HG02870 (cell line): ENCODE data around the gene ADGRF5.

Source experiments
- ATAC-seq: cut with Tn5 transposase; IDR thresholded peaks from one replicate; pipeline ENCODE4 v1.9.1; 2021; ENCODE audit warnings: mild to moderate bottlenecking, moderate library complexity; ENCODE audit not compliant: unreplicated experiment

ADGRF5 gene

GRCh38 chr6:46921731-46922130, at the start of gene ADGRF5:
ADGRF5 (minus strand) TSS chr6:46921938; CDS start chr6:46906762, 15,176 bp downstream.
- no peak for ATAC-seq

DNA sequence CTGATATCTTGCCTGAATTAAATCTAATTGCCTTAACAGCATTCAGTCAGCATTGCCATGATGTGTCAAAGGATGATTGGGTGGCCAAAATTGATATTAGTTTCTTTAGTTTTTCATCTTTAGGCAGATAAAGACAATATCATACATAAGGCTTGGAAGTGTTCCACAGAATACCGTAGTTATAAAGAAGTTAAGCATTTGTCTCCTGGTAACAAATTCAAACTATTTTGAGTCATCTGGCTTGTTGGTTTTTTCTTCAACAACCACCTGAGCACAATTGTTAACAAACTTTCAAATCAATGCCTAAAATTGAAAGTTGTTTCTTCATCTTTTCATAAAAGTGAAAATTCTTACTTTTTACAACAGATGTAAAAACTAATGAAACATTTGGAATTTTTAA, 47.5 kb upstream of the ADGRF5 start:
- ATAC-seq: no peak

GRCh38 chr6:46967826-46968349, 46.1 kb upstream of the ADGRF5 start:
- ATAC-seq: no peak

- no peak for ATAC-seq
Measured at GRCh38 chr6:46964716-46965519, 43.2 kb upstream of the ADGRF5 start.

GRCh38 chr6:46963626-46964025, 41.9 kb upstream of the ADGRF5 start:
- no peak for ATAC-seq

DNA sequence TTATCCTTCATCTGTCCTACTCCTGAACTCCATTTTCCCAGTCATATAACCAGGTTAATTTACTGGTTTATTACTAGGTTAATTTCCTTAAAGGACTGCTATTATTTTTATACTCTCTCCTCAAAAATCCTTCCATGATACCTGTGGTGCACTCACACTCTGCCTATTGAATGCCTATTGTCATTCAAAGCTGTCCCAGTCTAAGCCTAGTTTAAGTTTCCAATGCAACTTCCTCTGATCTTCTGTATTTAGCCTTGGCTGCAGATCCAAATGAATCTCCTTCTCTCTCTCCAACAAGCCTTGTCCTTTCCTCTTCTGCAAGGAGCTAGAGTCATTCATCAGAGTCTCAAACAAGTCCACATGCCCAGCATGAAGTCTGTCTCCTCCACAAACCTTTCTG, 41.3 kb upstream of the ADGRF5 start:
- no peak for ATAC-seq

DNA sequence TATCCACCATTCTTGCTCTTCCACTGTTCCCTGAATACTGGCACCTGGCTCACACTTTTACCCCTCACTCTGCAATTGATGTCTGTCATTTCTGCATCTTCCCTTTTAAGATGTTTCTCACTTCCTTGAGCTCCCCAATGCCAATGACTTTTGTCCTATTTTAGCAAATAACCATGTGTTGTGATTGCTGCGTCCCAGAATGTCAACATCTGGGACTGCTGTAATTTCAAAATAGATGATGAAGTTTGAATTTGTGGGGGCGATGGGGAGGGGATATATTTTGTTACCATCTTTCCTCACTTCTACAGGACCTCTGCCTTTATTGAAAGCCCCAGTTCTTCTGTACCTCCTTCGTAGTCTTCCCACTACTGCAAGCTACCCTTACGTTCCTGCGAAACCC, 40.0 kb upstream of the ADGRF5 start:
- no peak for ATAC-seq

DNA sequence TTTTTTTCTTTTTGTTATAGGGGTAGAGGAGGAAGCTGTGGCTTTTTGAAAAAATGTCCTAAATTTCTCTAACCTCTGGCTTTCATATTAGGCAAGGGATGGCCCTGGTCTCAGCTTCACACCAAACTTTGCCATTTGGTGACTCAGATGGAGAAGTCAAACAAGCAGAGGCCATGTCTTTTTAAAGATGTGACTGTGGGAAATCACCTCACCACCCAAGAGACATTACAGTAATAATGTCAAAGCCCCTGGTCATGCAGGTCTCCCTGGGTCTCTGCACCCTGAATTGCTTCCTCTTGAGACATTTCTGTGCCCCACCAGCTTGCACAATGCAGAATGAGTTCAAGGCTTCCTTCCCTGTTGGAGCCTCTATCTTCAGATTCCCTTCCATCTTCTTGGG, 39.5 kb upstream of the ADGRF5 start:
- ATAC-seq: no peak

DNA sequence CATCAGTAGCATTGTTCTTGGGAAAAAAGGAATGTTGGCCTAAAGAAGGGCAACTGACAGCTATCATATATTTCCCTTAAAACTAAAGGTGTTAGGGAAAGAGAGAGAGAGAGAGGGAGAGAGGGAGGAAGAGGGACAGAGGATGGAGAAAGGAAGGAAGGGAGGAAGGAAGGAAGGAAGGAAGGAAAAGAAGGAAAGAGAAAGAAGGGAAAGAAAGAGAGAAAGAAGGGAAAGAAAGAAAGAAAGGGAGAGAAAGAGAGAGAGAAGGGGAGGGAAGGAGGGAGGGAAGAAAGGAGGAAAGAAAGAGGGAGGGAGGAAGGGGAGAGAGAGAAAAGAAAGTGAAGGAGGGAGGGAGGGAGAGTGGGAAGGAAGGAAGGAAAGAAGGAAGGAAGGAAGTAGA, 37.7 kb upstream of the ADGRF5 start:
- ATAC-seq: no peak

- no peak for ATAC-seq
Measured at GRCh38 chr6:46956409-46956808, 34.7 kb upstream of the ADGRF5 start.

GRCh38 chr6:46954837-46955451, 33.2 kb upstream of the ADGRF5 start:
- ATAC-seq: no peak

DNA sequence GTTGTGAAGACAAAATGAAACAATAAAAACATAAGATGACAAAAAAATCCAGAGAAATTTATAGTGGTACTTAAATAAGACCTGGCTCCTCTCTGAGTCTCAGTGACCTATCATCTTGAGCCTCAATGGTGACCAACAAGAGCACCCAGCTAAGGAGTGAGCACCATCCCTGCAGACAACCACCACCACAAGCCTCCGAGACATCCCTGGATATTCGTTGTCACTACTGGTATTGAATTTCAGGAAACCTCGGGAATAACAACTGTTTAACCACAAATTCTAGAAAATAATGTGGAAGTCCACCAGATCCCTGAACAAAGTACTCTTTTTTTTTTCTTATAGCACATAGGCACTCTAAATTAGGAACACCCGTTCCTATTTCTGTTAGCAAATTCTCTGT, 32.2 kb upstream of the ADGRF5 start:
- ATAC-seq: no peak

- no peak for ATAC-seq
Measured at GRCh38 chr6:46949632-46950280, 28.0 kb upstream of the ADGRF5 start.

GRCh38 chr6:46948699-46949098, 27.0 kb upstream of the ADGRF5 start:
- no peak for ATAC-seq

DNA sequence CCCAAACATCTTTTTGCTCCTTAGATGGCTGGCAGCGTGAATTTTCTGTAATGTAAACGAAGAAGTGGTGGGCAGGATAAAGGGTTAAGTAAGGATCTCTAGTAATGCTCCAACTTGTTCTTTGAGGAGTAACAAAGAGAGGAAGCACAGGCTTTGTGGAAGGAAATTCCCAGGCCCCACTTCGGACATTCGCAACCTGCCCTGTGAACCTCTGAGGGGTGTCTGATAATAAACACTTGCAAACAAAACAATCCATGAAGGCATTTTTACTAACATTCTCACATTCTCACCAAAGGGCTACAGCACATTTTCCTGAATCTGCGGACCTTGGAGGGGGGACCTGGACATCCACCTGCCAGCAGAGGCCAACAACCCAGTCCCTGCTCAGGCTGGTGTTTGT, 25.8 kb upstream of the ADGRF5 start:
- ATAC-seq: no peak

- no peak for ATAC-seq
Measured at GRCh38 chr6:46940433-46941226, 18.9 kb upstream of the ADGRF5 start.

GRCh38 chr6:46937642-46938041, 15.9 kb upstream of the ADGRF5 start:
- ATAC-seq: no peak

GRCh38 chr6:46935687-46936086, 13.9 kb upstream of the ADGRF5 start:
- no peak for ATAC-seq

DNA sequence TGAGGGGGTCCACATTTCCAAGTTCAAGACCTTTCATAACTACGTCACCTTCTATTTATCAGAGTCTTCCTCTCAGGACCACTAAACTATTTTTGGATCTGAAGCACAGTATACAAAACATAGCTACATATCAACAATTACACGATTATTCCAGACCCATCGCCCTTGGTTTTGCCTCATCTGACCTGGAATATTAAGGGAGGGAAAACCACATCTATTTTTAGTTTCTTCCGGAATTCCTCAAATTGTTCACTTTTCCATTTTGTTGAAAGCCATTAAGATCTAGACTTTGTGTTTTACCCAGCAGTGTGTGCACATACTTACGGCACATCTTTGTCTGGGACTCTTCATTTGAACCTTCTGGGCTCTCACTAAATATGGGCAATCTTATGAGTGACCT, 12.0 kb upstream of the ADGRF5 start:
- ATAC-seq: no peak

DNA sequence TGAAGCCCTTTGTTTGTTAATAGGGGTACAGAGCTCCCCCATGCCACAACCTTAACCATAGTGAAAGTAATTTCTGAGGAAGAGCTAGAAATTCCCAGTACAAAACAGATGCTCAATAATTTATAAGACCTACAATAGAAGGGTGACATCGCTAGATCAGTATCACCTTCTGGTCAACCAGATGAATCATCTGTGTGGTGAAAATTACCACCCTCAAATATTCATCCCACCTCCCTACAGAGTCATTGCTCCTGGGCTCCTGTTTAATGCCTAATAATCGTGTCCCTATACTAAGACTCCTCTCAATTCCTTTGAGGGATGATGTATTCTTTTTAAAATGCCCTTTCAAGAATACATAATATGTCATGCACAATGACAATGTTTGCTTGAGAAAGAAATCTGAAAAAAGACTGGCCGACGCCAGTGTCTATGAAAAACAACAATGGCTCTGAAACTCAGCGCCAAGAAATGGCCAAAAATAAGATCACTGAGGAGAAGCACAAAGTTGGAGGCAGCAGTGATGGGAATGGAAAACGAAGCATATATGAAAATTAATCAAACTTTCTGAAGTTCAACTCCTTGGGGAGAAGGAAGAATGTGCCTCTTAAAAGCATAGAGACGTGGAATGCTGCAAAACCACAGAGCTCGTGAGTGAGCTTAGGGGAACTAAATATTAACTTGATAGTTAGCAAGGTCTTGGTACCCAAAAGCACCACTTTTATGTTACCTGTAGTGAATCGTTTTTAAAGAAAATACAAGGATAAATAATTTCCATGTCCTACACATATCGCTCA, 11.0 kb upstream of the ADGRF5 start:
- no peak for ATAC-seq
